GM12872 (cell line): ENCODE results near the gene UGT1A10.
A peak's percentile ranks its signal among the peaks of the same experiment; 100 is the strongest.

Experiments used
- TF ChIP-seq, protein P1 (sequence below): IDR thresholded peaks from 3 replicates; pipeline ENCODE4 v1.5.1; 2011; ENCODE audit warnings: low read depth, mild to moderate bottlenecking, low read length, moderate library complexity; ENCODE audit not compliant: insufficient read depth

UGT1A10 gene

DNA sequence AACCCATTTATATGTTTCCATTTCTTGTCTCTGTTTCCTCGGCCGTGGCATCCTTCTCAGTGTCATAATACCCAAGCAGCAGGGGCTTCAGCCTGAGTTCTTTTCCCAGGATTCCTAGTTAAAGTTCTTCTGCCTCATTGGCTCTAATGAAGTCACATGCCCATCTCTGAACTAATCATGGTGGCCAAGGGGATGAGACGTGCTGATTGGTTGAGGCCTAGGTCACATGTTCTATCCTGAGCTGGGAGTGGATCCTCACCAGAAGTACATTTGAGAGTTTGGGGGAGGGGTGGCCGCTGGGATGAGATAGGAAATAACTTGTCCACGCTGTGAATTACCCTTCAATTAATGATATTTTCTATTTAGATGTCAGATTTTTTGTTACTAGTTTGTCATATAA is 72.7 kb downstream of the UGT1A10 start:
- TF ChIP-seq, protein P1, sequence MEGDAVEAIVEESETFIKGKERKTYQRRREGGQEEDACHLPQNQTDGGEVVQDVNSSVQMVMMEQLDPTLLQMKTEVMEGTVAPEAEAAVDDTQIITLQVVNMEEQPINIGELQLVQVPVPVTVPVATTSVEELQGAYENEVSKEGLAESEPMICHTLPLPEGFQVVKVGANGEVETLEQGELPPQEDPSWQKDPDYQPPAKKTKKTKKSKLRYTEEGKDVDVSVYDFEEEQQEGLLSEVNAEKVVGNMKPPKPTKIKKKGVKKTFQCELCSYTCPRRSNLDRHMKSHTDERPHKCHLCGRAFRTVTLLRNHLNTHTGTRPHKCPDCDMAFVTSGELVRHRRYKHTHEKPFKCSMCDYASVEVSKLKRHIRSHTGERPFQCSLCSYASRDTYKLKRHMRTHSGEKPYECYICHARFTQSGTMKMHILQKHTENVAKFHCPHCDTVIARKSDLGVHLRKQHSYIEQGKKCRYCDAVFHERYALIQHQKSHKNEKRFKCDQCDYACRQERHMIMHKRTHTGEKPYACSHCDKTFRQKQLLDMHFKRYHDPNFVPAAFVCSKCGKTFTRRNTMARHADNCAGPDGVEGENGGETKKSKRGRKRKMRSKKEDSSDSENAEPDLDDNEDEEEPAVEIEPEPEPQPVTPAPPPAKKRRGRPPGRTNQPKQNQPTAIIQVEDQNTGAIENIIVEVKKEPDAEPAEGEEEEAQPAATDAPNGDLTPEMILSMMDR, result no peak

DNA sequence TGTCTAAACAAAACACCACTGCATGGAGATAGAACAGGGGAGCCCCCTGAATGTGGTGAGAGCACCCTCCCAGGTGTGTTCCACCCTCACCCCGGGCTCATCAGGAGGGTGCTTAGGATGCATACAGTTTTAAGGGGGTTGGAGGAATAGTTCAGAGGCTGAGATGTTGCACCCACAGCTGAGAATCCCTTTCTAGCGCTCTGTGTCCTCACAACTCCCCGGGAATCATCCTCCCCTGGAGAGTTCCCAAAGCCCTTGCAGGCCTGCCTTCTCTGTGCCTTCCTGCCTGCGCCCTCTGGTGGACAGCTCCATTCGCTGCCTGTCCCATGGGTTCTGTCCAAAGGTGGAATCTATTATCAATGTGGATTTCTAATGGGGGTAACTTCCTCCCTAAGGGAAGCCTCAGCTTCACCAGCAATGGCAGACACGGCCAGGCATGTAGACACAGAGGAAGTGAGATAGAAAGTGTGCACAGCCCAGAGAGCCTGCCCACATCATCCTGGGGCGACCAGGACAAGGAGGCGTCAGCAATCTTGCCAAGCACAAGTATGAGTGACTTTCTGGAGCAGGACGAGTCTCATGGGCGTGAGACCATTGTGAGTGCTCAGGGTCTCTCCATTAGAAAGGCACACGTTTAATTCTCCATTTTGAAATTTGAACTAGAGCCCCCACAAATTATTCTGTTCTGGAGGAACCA is 75.2 kb downstream of the UGT1A10 start:
- TF ChIP-seq, protein P1, result peak; percentile 93

DNA sequence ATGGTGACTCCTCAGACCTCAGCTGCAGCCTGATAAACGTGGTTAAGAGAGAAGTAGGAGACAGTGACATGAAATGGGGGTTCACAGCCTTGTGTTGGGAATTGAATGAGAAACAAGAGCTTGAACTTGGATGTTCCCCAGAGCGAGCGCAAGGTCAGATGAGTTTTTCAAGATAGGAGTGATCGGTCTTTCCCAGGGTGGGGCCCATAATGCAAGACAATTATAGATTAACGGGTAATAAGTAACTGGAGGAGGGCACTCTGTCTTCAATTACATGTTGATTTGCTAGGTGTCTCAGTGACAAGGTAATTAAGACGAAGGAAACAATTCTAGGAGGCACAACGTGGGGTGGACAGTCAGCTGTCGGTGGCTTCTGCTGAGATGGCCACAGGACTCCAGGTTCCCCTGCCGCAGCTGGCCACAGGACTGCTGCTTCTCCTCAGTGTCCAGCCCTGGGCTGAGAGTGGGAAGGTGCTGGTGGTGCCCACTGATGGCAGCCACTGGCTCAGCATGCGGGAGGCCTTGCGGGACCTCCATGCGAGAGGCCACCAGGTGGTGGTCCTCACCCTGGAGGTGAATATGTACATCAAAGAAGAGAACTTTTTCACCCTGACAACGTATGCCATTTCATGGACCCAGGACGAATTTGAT is 76.5 kb downstream of the UGT1A10 start, which contains the start of gene UGT1A5:
TSS of gene UGT1A5 (plus strand) at position 297 of the 651 bp plus-strand sequence. CDS start at position 382, 85 bp downstream.
- TF ChIP-seq, protein P1, result no peak

DNA sequence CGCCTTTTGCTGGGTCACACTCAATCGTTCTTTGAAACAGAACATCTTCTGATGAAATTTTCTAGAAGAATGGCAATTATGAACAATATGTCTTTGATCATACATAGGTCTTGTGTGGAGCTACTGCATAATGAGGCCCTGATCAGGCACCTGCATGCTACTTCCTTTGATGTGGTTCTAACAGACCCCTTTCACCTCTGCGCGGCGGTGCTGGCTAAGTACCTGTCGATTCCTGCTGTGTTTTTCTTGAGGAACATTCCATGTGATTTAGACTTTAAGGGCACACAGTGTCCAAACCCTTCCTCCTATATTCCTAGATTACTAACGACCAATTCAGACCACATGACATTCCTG is 77.0 kb downstream of the UGT1A10 start:
- TF ChIP-seq, protein P1, result no peak

DNA sequence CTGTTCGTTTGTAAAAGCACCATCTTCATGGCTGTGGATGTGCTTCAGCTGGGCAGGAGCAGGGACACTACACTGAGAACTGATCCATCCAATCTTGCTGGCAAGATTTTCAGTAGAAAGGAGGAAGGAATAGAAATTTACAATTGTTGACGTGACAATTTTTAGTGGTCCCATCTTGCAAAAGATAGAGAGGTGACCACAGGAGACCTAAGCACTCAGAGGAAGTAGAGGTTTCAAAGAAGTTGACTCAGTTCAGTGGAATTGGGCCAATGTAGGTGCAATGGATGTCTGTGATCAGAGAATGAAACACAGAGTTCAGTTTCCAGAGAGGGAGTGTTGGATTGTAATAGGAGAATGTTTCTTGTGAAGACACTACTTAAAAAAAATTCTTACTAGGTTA is 77.9 kb downstream of the UGT1A10 start:
- TF ChIP-seq, protein P1, result no peak

DNA sequence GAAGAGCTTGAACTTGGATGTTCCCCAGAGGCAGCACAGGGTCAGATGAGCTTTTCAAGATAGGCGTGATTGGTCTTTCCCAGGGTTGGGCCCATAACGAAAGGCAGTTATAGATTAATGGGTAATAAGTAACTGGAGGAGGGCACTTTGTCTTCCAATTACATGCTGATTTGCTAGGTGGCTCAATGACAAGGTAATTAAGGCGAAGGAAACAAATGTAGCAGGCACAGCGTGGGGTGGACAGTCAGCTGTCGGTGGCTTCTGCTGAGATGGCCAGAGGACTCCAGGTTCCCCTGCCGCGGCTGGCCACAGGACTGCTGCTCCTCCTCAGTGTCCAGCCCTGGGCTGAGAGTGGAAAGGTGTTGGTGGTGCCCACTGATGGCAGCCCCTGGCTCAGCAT is 82.3 kb downstream of the UGT1A10 start, which contains the start of gene UGT1A4:
TSS of gene UGT1A4 (plus strand) at position 185 of the 400 bp plus-strand sequence. CDS start at position 270, 85 bp downstream.
- TF ChIP-seq, protein P1, result no peak

DNA sequence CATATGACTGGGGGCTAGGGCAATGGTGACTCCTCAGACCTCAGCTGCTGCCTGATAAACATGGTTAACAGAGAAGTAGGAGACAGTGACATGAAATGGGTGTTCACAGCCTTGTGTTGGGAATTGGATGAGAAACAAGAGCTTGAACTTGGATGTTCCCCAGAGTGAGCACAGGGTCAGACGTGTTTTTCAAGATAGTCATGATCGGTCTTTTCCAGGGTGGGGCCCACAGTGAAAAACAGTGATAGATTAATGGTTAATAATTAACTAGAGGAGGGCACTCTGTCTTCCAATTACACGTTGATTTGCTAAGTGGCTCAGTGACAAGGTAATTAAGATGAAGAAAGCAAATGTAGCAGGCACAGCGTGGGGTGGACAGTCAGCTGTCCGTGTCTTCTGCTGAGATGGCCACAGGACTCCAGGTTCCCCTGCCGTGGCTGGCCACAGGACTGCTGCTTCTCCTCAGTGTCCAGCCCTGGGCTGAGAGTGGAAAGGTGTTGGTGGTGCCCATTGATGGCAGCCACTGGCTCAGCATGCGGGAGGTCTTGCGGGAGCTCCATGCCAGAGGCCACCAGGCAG is 92.6 kb downstream of the UGT1A10 start, which contains the start of gene UGT1A3:
TSS of gene UGT1A3 (plus strand) at position 320 of the 579 bp plus-strand sequence. CDS start at position 405, 85 bp downstream.
- TF ChIP-seq, protein P1, result no peak
